H9 (cell line): ENCODE results near the gene TTLL4. TPM values are rescaled to one million over a fixed set of nuclear protein-coding genes. Genes with fewer than 3 reads are reported as not detected.

ENCODE experiments used
- DNase-seq: peaks from one replicate; pipeline ENCODE4 v3.0.0-alpha.2; 2017
- H2AFZ ChIP-seq: one replicate; pipeline ENCODE4 v1.6.1; 2013; ENCODE audit warnings: mild to moderate bottlenecking, low read length, control low read depth, moderate library complexity
- H2AK5ac ChIP-seq: 2 replicates; pipeline ENCODE4 v1.6.1; 2013; ENCODE audit warnings: low read length, control low read depth, mixed read lengths; ENCODE audit not compliant: insufficient read length
- H2BK120ac ChIP-seq: one replicate; pipeline ENCODE4 v1.6.1; 2013; ENCODE audit warnings: low read depth, mild to moderate bottlenecking, low read length, control low read depth, inconsistent platforms; ENCODE audit not compliant: poor library complexity, severe bottlenecking
- H2BK12ac ChIP-seq: 2 replicates; pipeline ENCODE4 v1.6.1; 2013; ENCODE audit warnings: low read length, control low read depth, mixed read lengths, low read depth; ENCODE audit not compliant: insufficient read length
- H2BK15ac ChIP-seq: 2 replicates; pipeline ENCODE4 v1.6.1; 2013; ENCODE audit warnings: low read depth, low read length, control low read depth
- H2BK20ac ChIP-seq: one replicate; pipeline ENCODE4 v1.6.1; 2013; ENCODE audit warnings: low read depth, mild to moderate bottlenecking, low read length, control low read depth, inconsistent platforms; ENCODE audit not compliant: poor library complexity, severe bottlenecking
- H2BK5ac ChIP-seq: 2 replicates; pipeline ENCODE4 v1.6.1; 2013; ENCODE audit warnings: low read length, control low read depth, mixed read lengths; ENCODE audit not compliant: insufficient read length
- H3K14ac ChIP-seq: 2 replicates; pipeline ENCODE4 v1.6.1; 2013; ENCODE audit warnings: low read length, control low read depth; ENCODE audit not compliant: insufficient read depth
- H3K18ac ChIP-seq: 2 replicates; pipeline ENCODE4 v1.6.1; 2013; ENCODE audit warnings: low read depth, mild to moderate bottlenecking, mixed read lengths, low read length, control low read depth; ENCODE audit not compliant: insufficient read length
- H3K23ac ChIP-seq: 2 replicates; pipeline ENCODE4 v1.6.1; 2013; ENCODE audit warnings: low read length, control low read depth, mixed read lengths, low read depth; ENCODE audit not compliant: insufficient read length
- H3K23me2 ChIP-seq: 2 replicates; pipeline ENCODE4 v1.6.1; 2013; ENCODE audit warnings: low read depth, mild to moderate bottlenecking, mixed read lengths, low read length, control low read depth; ENCODE audit not compliant: insufficient read length, poor library complexity, severe bottlenecking
- H3K27ac ChIP-seq: 2 replicates; pipeline ENCODE4 v1.5.1; 2013; ENCODE audit warnings: low read length, control low read depth, mixed read lengths, low read depth; ENCODE audit not compliant: insufficient read length
- H3K27me3 ChIP-seq: 2 replicates; pipeline ENCODE4 v1.6.1; 2013; ENCODE audit warnings: low read length, control low read depth, inconsistent platforms; ENCODE audit not compliant: insufficient read depth
- H3K4ac ChIP-seq: 2 replicates; pipeline ENCODE4 v1.6.1; 2013; ENCODE audit warnings: low read depth, mild to moderate bottlenecking, control low read depth, inconsistent platforms, low read length, moderate library complexity
- H3K4me1 ChIP-seq: 2 replicates; pipeline ENCODE4 v1.6.1; 2013; ENCODE audit warnings: low read length, control low read depth, inconsistent platforms; ENCODE audit not compliant: insufficient read depth
- H3K4me2 ChIP-seq: 2 replicates; pipeline ENCODE4 v1.6.1; 2013; ENCODE audit warnings: low read length, control low read depth, mixed read lengths; ENCODE audit not compliant: insufficient read length, insufficient read depth
- H3K56ac ChIP-seq: 2 replicates; pipeline ENCODE4 v1.6.1; 2013; ENCODE audit warnings: low read depth, mild to moderate bottlenecking, mixed read lengths, low read length, control low read depth; ENCODE audit not compliant: insufficient read length
- H3K79me1 ChIP-seq: 2 replicates; pipeline ENCODE4 v1.6.1; 2013; ENCODE audit warnings: low read depth, mild to moderate bottlenecking, moderate library complexity, low read length, control low read depth, inconsistent platforms; ENCODE audit not compliant: insufficient read depth, poor library complexity, severe bottlenecking
- H3K79me2 ChIP-seq: 2 replicates; pipeline ENCODE4 v1.6.1; 2013; ENCODE audit warnings: low read length, control low read depth, inconsistent platforms; ENCODE audit not compliant: insufficient read depth
- H3K9ac ChIP-seq: 2 replicates; pipeline ENCODE4 v1.6.1; 2013; ENCODE audit warnings: low read length, control low read depth, mixed read lengths; ENCODE audit not compliant: insufficient read length; ENCODE audit errors: extremely low read depth
- H3K9me3 ChIP-seq: one replicate; pipeline ENCODE4 v1.6.1; 2013; ENCODE audit warnings: low read depth, low read length, inconsistent platforms; ENCODE audit not compliant: control insufficient read depth
- H3T11ph ChIP-seq: one replicate; pipeline ENCODE4 v1.6.1; 2013; ENCODE audit warnings: mild to moderate bottlenecking, low read length, control low read depth, inconsistent platforms
- H4K20me1 ChIP-seq: one replicate; pipeline ENCODE4 v1.6.1; 2013; ENCODE audit not compliant: control insufficient read depth, insufficient read length, insufficient read depth
- H4K5ac ChIP-seq: 2 replicates; pipeline ENCODE4 v1.6.1; 2013; ENCODE audit warnings: low read depth, mild to moderate bottlenecking, mixed read lengths, low read length, control low read depth; ENCODE audit not compliant: insufficient read length
- H4K8ac ChIP-seq: replicated peaks from 2 replicates; pipeline ENCODE4 v1.6.1; 2013; ENCODE audit warnings: low read length, control low read depth, mixed read lengths, low read depth; ENCODE audit not compliant: insufficient read length
- H4K91ac ChIP-seq: 2 replicates; pipeline ENCODE4 v1.6.1; 2013; ENCODE audit warnings: low read depth, mild to moderate bottlenecking, moderate library complexity, mixed read lengths, low read length, control low read depth; ENCODE audit not compliant: insufficient read length
- H3K27ac Mint-ChIP-seq, 3 experiments: 2 replicates in 2 of 3; 3 replicates in 1 of 3; pipeline ENCODE4 v1.8.0; 2020 to 2021; ENCODE audit warnings: mixed read lengths in 3 of 3, mild to moderate bottlenecking in 1 of 3, moderate library complexity in 1 of 3
- H3K27me3 Mint-ChIP-seq: 2 replicates; pipeline ENCODE4 v1.8.0; 2021; ENCODE audit warnings: low read depth, mild to moderate bottlenecking, moderate library complexity, mixed read lengths
- H3K36me3 Mint-ChIP-seq, 3 experiments: 2 replicates in 2 of 3; 3 replicates in 1 of 3; pipeline ENCODE4 v1.8.0; 2020 to 2021; ENCODE audit warnings: low read depth in 3 of 3, mixed read lengths in 3 of 3; ENCODE audit not compliant: insufficient read depth in 1 of 3
- H3K4me1 Mint-ChIP-seq, 2 experiments: 2 replicates each; pipeline ENCODE4 v1.8.0; 2020; ENCODE audit warnings: mixed read lengths in 2 of 2
- H3K4me3 Mint-ChIP-seq, 2 experiments: 2 replicates in 1 of 2; 3 replicates in 1 of 2; pipeline ENCODE4 v1.8.0; 2020 to 2021; ENCODE audit warnings: mild to moderate bottlenecking in 2 of 2, mixed read lengths in 2 of 2, moderate library complexity in 1 of 2
- H3K9me3 Mint-ChIP-seq, 2 experiments: 2 replicates in 1 of 2; 3 replicates in 1 of 2; pipeline ENCODE4 v1.8.0; 2020; ENCODE audit warnings: mild to moderate bottlenecking in 2 of 2, mixed read lengths in 2 of 2, moderate library complexity in 1 of 2
- CTCF ChIP-seq: fragments of 200-600 bp; sonication (generic); conservative IDR thresholded peaks from 3 replicates; pipeline ENCODE4 v1.8.0; 2021; ENCODE audit warnings: antibody characterized with exemption, mild to moderate bottlenecking
- WGBS: extraction: QIAGEN DNeasy Blood & Tissue Kit; methylation state at CpG from one replicate; pipeline ENCODE4 v1.1.7; 2013; ENCODE audit warnings: missing lambda C conversion rate, low lambda C conversion rate, mixed read lengths; ENCODE audit not compliant: insufficient read length; ENCODE audit errors: extremely low coverage; 5-methylcytosine and 5-hydroxymethylcytosine counted together
- long read RNA-seq: library from polyadenylated mRNA; unstranded; transcript quantifications from one replicate; pipeline ENCODE4 v2.0.0, GENCODE V29; 2020
- total RNA-seq: library from RNA; stranded (reverse); gene quantifications from 2 replicates; pipeline ENCODE4 v1.2.1, GENCODE V29; 2021

Gene TTLL4
- 91.4 and 96.4 TPM in 2 replicates for total RNA-seq
- long read RNA-seq, full-length matches to known transcripts = 37 of 66 reads
- long read RNA-seq, partial matches to known transcripts = 12 of 66 reads
- long read RNA-seq, other reads (novel, unspliced or antisense) = 17 of 66 reads

- Histone ChIP-seq H3K23me2 (no peaks in the 10 kb centered on the region), H2BK5ac (no peak within 1 kb of the TSS), H2BK120ac (no peak within 1 kb of the TSS), H3K4me2 (peak within 1 kb of the TSS; percentile 75), H3K9me3 (no peaks in the 10 kb centered on the region), H3K4me1 (no peaks in the 10 kb centered on the region), H3K23ac (no peak within 1 kb of the TSS), H4K8ac (no peak within 1 kb of the TSS), H2BK20ac (no peak within 1 kb of the TSS), H2AK5ac (no peak within 1 kb of the TSS), H3K27me3 (no peaks in the 10 kb centered on the region), H3K27ac (no peak within 1 kb of the TSS), H3T11ph (no peak within 1 kb of the TSS), H4K20me1 (no peaks in the 10 kb centered on the region), H3K79me1 (peaks cover 8% of the 10 kb centered on the region), H3K56ac (no peak within 1 kb of the TSS), H3K4ac (no peak within 1 kb of the TSS), H3K9ac (peak within 1 kb of the TSS; percentile 59), H2AFZ (no peak within 1 kb of the TSS), H3K14ac (peak within 1 kb of the TSS; percentile 75), H2BK12ac (no peak within 1 kb of the TSS), H3K18ac (peak within 1 kb of the TSS; percentile 18), H4K91ac (no peak within 1 kb of the TSS), H3K79me2 (peaks cover 14% of the 10 kb centered on the region; the same call in 1 of the 2 replicates), H2BK15ac (no peak within 1 kb of the TSS; the same call in 1 of the 2 replicates), H4K5ac (no peak within 1 kb of the TSS)
- TF ChIP-seq CTCF = peak; percentile 88
- no CpG with 5 or more reads among the region's 74 CpGs for WGBS
- Mint-ChIP-seq H3K4me3 (peak within 1 kb of the TSS; percentile 96 to 98), H3K4me1 (peaks cover 8 to 18% of the 10 kb centered on the region in 2 experiments), H3K27ac (peak within 1 kb of the TSS in 2 of 3 experiments; percentile 87 to 96; a peak in 5 of 7 replicates), H3K36me3 (peaks cover 3 to 16% (median 5%) of the 10 kb centered on the region in 3 experiments; a peak in 5 of 7 replicates), H3K9me3 (peaks cover 0 to 4% of the 10 kb centered on the region in 2 experiments; a peak in 3 of 5 replicates), H3K27me3 (no peaks in the 10 kb centered on the region; the same call in 1 of the 2 replicates)
- DNase-seq = peak; percentile 97
These were observed at the start of gene TTLL4 for GRCh38 chr2:218710687-218711549. TSS of gene TTLL4 (plus strand) at chr2:218710835. CDS start at chr2:218737677, 26,842 bp downstream.
